Left lobe of liver (tissue), 2 donors: ENCODE measurements around the gene KCNQ1. TPM values are rescaled to one million over a fixed set of nuclear protein-coding genes. Genes with fewer than 3 reads are reported as not detected.

ENCODE experiments used
- ATAC-seq: fragments of 200-7000 bp; cut with Tn5 transposase; one replicate; pipeline ENCODE4 v1.9.1; 2020; ENCODE audit warnings: mild to moderate bottlenecking, moderate library complexity
- DNase-seq: peaks from one replicate; pipeline ENCODE4 v3.0.0-alpha.2; 2020; ENCODE audit warnings: low spot score
- total RNA-seq: library from RNA; stranded (reverse); gene quantifications from one replicate; pipeline ENCODE4 v1.2.1, GENCODE V29; 2021
- donor health status: DM: no; HTN: no; CAD: no; lungs with moderate emphysema.
- donor health status: DM: no; HTN: yes; CAD: no.

The KCNQ1 gene
- total RNA-seq, 1 donor from 2014 or later, result 2.1 TPM

GRCh38 chr11:2549080-2549479 is 104.3 kb downstream of the KCNQ1 start:
- ATAC-seq (no peak), DNase-seq (no peak)

- DNase-seq, result no peak
- ATAC-seq, result no peak
These were observed 104.7 kb downstream of the KCNQ1 start for GRCh38 chr11:2549491-2549875.

- ATAC-seq, result peak; percentile 53
- no peak for DNase-seq
These were observed 105.2 kb downstream of the KCNQ1 start for GRCh38 chr11:2549876-2550605.

GRCh38 chr11:2550606-2550970 is 105.8 kb downstream of the KCNQ1 start:
- DNase-seq (no peak), ATAC-seq (peak; percentile 18)

- DNase-seq (no peak), ATAC-seq (no peak)
These were observed 106.3 kb downstream of the KCNQ1 start for GRCh38 chr11:2551131-2551530.

- peak; percentile 64 for ATAC-seq
- no peak for DNase-seq
These were observed 107.4 kb downstream of the KCNQ1 start for GRCh38 chr11:2552210-2552609.

- DNase-seq, result no peak
- no peak for ATAC-seq
These were observed 108.4 kb downstream of the KCNQ1 start for GRCh38 chr11:2553198-2553597.

GRCh38 chr11:2553886-2554285 is 109.1 kb downstream of the KCNQ1 start:
- peak; percentile 83 for DNase-seq
- ATAC-seq, result peak; percentile 76

GRCh38 chr11:2554338-2555207 is 109.8 kb downstream of the KCNQ1 start:
- no peak for DNase-seq
- ATAC-seq, result no peak

GRCh38 chr11:2555336-2555735 is 110.5 kb downstream of the KCNQ1 start:
- DNase-seq (no peak), ATAC-seq (no peak)

- ATAC-seq (no peak), DNase-seq (no peak)
These were observed 111.1 kb downstream of the KCNQ1 start for GRCh38 chr11:2555891-2556290.

- no peak for DNase-seq
- no peak for ATAC-seq
These were observed 112.6 kb downstream of the KCNQ1 start for GRCh38 chr11:2557381-2557780.

GRCh38 chr11:2558397-2558796 is 113.6 kb downstream of the KCNQ1 start:
- DNase-seq, result no peak
- ATAC-seq, result no peak

GRCh38 chr11:2558861-2559526 is 114.2 kb downstream of the KCNQ1 start:
- DNase-seq, result no peak
- ATAC-seq, result no peak

GRCh38 chr11:2559527-2560311 is 114.9 kb downstream of the KCNQ1 start:
- DNase-seq (no peak), ATAC-seq (no peak)

GRCh38 chr11:2561696-2562581 is 117.1 kb downstream of the KCNQ1 start:
- ATAC-seq (peak; percentile 81), DNase-seq (no peak)

GRCh38 chr11:2562890-2563212 is 118.0 kb downstream of the KCNQ1 start:
- DNase-seq, result no peak
- no peak for ATAC-seq

GRCh38 chr11:2563213-2564007 is 118.6 kb downstream of the KCNQ1 start:
- DNase-seq, result no peak
- peak; percentile 18 for ATAC-seq

- ATAC-seq (no peak), DNase-seq (no peak)
These were observed 119.3 kb downstream of the KCNQ1 start for GRCh38 chr11:2564008-2564530.
